GM12801 (cell line): ENCODE results near the gene TAF3.

Experiments used
- TF ChIP-seq, protein P1 (sequence below): IDR thresholded peaks from one replicate; pipeline ENCODE4 v1.5.1; 2011; ENCODE audit warnings: control low read depth; ENCODE audit not compliant: insufficient read length; ENCODE audit errors: extremely low read depth

TAF3 gene

DNA sequence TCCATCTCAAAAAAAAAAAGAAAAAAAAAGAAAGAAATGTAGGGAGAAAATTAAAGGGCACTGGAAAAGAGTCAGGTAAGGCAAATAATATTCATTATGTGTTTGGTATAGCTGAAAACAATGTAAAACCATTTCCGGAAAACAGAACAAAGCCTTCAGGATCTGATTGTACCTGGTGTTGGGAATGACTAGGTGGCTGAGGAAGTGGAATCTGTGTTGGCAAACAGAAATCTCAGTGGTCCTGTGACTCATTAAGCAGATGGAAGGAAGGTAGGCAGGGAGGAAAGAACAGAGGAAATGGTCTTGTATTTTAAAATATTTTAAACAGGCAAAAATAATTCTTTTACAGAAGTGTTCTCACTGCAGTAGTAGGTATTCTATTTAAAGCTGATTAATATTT, 180.5 kb downstream of the TAF3 start:
- TF ChIP-seq, protein P1, sequence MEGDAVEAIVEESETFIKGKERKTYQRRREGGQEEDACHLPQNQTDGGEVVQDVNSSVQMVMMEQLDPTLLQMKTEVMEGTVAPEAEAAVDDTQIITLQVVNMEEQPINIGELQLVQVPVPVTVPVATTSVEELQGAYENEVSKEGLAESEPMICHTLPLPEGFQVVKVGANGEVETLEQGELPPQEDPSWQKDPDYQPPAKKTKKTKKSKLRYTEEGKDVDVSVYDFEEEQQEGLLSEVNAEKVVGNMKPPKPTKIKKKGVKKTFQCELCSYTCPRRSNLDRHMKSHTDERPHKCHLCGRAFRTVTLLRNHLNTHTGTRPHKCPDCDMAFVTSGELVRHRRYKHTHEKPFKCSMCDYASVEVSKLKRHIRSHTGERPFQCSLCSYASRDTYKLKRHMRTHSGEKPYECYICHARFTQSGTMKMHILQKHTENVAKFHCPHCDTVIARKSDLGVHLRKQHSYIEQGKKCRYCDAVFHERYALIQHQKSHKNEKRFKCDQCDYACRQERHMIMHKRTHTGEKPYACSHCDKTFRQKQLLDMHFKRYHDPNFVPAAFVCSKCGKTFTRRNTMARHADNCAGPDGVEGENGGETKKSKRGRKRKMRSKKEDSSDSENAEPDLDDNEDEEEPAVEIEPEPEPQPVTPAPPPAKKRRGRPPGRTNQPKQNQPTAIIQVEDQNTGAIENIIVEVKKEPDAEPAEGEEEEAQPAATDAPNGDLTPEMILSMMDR = no peak

DNA sequence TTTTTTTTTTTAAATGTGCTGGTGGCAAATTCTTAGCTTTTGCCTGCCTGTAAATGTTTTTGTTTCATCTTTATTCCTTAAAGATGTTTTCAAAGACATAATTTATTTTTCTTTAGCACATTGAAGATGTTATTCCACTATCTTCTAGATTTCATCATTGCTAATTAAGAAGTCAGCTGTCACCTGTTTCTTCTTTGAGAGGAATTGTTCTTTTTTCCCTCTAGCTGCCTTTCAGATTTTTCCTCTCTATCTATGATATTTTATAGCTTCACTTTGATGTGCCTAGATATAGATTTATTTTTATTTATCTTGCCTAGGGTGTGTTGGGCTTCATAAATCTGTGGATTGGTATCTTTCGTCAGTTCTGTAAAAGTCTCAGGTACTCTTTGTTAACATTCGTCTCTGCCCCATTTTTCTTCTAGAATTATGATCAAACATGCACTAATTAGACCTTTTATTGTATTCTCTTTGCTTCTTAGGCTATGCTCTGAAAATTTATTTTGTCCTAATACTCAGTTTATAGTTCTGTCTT, 186.2 kb downstream of the TAF3 start:
- TF ChIP-seq, protein P1 = no peak

DNA sequence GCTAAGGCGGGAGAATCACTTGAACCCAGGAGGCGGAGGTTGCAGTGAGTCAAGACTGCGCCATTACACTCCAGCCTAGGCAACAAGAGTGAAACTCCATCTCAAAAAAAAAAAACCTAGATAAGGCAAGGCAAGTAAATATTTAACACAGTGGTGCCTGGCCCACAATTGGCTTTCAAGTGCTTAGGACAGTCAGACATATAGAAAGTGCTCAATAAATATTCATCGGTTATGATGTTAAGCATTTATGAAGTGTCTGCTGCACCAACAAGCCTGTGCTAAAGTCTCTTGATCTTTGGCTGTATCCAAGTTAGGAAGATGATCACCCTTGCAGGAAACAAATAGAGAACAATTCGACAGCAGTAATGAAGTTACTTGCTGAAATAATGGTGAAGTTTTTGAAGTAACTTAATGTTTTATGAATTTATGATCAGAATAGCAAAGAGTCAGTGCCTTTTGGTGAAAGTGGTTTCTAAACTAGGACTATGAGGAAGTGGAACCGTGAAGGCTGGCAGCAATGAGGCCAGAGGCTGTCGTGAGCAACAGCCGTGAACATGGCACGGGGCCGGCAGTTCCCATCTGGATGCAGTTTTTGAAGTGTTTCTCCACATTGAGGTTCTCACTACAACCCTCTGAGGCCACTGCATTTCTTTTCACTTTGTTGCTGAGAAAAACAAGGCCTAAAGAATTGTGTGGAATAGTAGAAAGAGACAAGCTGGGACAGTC, 188.1 kb downstream of the TAF3 start:
- TF ChIP-seq, protein P1 = no peak

GRCh38 chr10:8009031-8009430, 190.7 kb downstream of the TAF3 start:
- TF ChIP-seq, protein P1 = no peak

DNA sequence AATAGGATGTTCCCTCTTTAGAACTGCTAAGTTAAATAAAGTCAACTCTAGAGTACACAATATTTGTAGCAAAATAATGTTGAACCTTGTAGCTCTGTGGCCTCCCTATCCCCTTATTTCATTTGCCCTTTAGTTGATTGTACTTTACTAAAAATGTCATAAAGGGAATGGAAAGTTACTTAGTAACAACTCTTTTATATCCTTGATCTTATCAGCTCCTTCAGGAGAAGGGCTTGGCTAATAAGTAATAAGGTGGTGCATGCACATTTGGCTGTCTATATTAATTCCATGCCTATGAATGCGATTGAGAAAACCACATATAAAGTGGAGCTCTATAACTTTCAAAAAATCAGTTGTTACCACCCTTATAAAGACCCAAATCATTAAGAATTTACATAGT, 194.7 kb downstream of the TAF3 start:
- TF ChIP-seq, protein P1 = no peak

- TF ChIP-seq, protein P1 = no peak
Observed at GRCh38 chr10:8013619-8014018, 195.3 kb downstream of the TAF3 start.

DNA sequence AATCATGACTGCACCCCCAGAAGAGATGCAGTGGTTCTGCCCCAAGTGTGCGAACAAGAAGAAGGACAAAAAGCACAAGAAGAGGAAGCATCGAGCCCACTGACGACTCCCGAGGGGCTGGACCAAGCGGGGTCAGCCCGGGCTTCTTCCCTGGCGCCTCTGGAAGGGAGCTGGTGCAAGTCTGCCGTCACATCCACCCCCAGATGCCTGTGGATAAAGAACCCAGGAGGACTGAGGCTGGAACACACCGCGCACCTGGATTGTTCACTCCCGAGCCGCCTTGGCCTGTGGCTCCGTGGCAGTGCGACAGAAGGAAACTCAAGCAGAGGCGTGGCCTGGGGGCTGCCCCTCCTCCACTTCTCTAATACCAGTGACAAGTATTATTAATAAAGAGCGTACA, 196.3 kb downstream of the TAF3 start:
- TF ChIP-seq, protein P1 = no peak
